ENCODE data around the gene HOXC10. TPM values are rescaled to one million over a fixed set of nuclear protein-coding genes. Genes with fewer than 3 reads are reported as not detected.

The HOXC10 gene
- total RNA-seq, 2 donors from 2014 or later, result not detected

DNA sequence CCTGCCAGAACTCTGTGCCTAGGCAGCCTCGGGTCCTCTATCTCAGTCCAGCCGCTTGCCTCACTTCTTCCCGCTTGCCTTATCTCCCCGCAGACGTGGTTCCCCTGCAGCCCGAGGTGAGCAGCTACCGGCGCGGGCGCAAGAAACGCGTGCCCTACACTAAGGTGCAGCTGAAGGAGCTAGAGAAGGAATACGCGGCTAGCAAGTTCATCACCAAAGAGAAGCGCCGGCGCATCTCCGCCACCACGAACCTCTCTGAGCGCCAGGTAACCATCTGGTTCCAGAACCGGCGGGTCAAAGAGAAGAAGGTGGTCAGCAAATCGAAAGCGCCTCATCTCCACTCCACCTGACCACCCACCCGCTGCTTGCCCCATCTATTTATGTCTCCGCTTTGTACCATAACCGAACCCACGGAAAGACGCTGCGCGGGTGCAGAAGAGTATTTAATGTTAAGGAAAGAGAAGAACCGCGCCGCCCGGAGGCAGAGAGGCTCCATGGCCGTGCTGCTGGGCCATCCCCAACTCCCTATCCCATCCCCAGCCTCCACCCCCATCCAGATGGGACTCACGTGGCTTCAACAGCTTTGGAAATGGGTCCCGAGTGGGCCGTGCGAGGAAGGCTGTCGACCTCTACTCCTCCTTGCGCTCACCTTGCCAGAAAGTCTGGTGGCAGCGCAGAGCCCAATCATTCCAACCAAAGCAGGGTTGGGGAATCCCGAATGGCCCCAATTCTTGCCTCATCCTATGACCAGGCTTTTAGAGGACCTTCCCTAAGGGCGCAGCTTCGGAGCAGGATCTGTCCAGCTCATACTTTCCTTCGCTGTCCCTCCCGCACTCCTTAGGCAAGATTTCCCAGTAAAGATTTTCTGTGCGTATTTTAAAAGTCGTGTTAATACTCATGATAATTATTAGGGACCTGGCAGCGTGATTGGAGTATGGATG is 39.8 kb upstream of the HOXC10 start:
- H3K27me3 Mint-ChIP-seq, result peaks cover 67 to 81% of the 10 kb centered on the region in 2 donors
- no peaks in the 10 kb centered on the region for H3K9me3 Mint-ChIP-seq
- peaks cover 2 to 4% of the 10 kb centered on the region in 2 donors for H3K4me1 Mint-ChIP-seq (ENCODE audit: low read depth in 2 of 2)
- H3K4me3 Mint-ChIP-seq, result no peak overlapping the region
- H3K27ac Mint-ChIP-seq, result no peak overlapping the region
- no peak for DNase-seq (ENCODE audit: low spot score)
- no peak for ATAC-seq
- no peaks in the 10 kb centered on the region for H3K36me3 Mint-ChIP-seq

DNA sequence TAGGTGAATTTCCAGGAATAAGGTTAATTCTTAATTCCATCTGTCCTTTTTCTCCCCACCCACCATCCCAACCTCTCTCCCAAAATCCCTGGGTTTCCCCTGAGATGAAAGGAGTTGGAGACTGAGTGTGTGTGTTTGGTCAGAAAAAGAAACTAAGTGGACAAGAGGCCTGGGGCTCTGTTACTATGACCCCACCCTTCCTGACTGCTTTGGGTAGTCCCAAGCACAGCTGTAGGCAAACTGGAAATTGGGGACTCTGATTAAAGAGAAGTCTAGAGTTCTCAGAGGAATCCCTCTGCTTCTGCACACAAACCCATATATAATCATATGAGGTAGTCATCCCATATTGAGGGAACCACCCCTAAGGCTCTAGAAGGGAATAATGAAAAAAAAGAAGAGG is 37.2 kb upstream of the HOXC10 start:
- Mint-ChIP-seq H3K27me3 (peaks cover 65 to 73% of the 10 kb centered on the region in 2 donors), H3K9me3 (no peaks in the 10 kb centered on the region), H3K27ac (no peak overlapping the region), H3K4me1 (ENCODE audit: low read depth in 2 of 2) (peaks cover 4 to 5% of the 10 kb centered on the region in 2 donors), H3K4me3 (no peak overlapping the region), H3K36me3 (no peaks in the 10 kb centered on the region)
- DNase-seq (ENCODE audit: low spot score) (no peak), ATAC-seq (no peak)

- H3K36me3 Mint-ChIP-seq, result peaks cover 5% of the 10 kb centered on the region
- H3K4me1 Mint-ChIP-seq (ENCODE audit: low read depth in 2 of 2), result peaks cover 9 to 10% of the 10 kb centered on the region in 2 donors
- H3K4me3 Mint-ChIP-seq, result no peak overlapping the region
These were observed 36.0 kb upstream of the HOXC10 start for GRCh38 chr12:53948650-53949593.

GRCh38 chr12:53949631-53950436 is 35.1 kb upstream of the HOXC10 start:
- Mint-ChIP-seq H3K27me3 (peaks cover 61 to 67% of the 10 kb centered on the region in 2 donors), H3K9me3 (no peaks in the 10 kb centered on the region), H3K27ac (no peak overlapping the region), H3K36me3 (peaks cover 5% of the 10 kb centered on the region), H3K4me3 (no peak overlapping the region), H3K4me1 (ENCODE audit: low read depth in 2 of 2) (peaks cover 9 to 12% of the 10 kb centered on the region in 2 donors)
- ATAC-seq, result no peak
- no peak for DNase-seq (ENCODE audit: low spot score)

More at GRCh38 chr12:53948650-53949593, 36.0 kb upstream of the HOXC10 start:
- Mint-ChIP-seq H3K9me3 (no peaks in the 10 kb centered on the region), H3K27ac (no peak overlapping the region), H3K27me3 (peaks cover 64 to 71% of the 10 kb centered on the region in 2 donors)
- ATAC-seq, result no peak
- DNase-seq (ENCODE audit: low spot score), result no peak

- Mint-ChIP-seq H3K4me1 (ENCODE audit: low read depth in 2 of 2) (peaks cover 9 to 12% of the 10 kb centered on the region in 2 donors), H3K4me3 (no peak overlapping the region), H3K36me3 (peaks cover 5% of the 10 kb centered on the region), H3K9me3 (no peaks in the 10 kb centered on the region), H3K27me3 (peaks cover 57 to 62% of the 10 kb centered on the region in 2 donors), H3K27ac (no peak overlapping the region)
- ATAC-seq (no peak), DNase-seq (ENCODE audit: low spot score) (no peak)
These were observed 34.5 kb upstream of the HOXC10 start for GRCh38 chr12:53950437-53950773.

DNA sequence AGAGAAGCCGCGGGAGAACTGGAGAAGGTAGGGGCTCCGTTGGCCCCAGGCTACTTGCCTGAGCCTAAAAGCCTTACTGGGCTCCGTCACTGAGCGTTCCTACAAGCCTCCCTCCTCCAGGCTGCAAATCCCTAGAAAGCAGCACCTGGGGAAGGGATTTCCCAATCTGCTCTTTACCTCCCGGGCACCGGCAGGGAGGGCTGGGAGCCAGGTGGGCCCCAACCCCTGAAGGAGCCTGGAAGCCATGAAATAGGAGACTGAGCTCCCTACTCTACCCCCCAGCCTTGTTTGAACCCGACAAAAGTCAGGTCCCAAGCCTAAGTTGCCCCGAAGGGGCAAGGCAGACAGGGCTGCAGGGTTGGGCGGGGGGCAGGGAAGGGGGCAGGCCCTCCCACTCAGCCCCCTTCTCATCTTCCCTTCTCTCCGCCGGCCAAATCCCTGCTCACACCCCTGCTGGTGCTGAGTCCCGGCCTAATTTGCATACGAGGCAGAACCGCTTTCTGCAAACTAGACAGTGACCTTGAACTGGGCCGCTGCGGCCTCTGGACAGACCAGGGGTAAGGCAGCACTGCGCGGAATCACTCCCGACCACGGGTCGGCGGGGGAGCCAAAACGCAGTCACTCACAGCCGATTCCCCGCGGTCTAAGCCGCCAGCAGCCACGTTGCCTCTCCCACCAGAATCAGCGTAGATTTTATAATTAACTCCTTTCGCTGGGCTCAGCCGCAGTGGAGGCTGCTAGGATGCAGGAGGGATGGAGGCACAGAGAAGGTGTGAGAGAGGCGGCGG is 34.0 kb upstream of the HOXC10 start:
- H3K4me3 Mint-ChIP-seq, result no peak overlapping the region
- no peaks in the 10 kb centered on the region for H3K9me3 Mint-ChIP-seq
- no peak overlapping the region for H3K27ac Mint-ChIP-seq
- no peak for DNase-seq (ENCODE audit: low spot score)
- H3K4me1 Mint-ChIP-seq (ENCODE audit: low read depth in 2 of 2), result peaks cover 10 to 16% of the 10 kb centered on the region in 2 donors
- ATAC-seq, result no peak
- peaks cover 56 to 62% of the 10 kb centered on the region in 2 donors for H3K27me3 Mint-ChIP-seq
- H3K36me3 Mint-ChIP-seq, result peaks cover 5% of the 10 kb centered on the region

GRCh38 chr12:53951577-53952334 is 33.2 kb upstream of the HOXC10 start:
- Mint-ChIP-seq H3K9me3 (no peaks in the 10 kb centered on the region), H3K36me3 (peaks cover 5% of the 10 kb centered on the region), H3K27me3 (peaks cover 53 to 62% of the 10 kb centered on the region in 2 donors), H3K4me3 (no peak overlapping the region), H3K4me1 (ENCODE audit: low read depth in 2 of 2) (peaks cover 16 to 21% of the 10 kb centered on the region in 2 donors), H3K27ac (no peak overlapping the region)
- DNase-seq (ENCODE audit: low spot score) (no peak), ATAC-seq (no peak)

DNA sequence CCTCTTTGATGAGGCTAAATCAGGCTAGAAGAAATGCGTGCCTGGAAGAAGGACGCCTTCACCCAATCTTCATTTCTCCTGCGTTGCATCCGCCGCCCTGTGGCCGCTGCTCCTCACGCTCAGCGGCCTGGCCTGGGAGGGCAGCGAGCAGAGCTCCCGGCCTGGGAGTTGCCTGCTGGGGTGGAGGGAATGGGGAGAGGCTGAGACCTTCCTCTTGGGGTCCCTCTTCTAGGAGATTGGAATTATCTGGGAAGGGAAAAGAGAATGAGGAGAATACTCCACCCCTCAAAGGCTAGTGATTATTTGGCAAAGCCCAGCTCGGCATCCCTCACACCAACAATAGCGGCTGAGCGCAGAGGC is 32.6 kb upstream of the HOXC10 start:
- Mint-ChIP-seq H3K9me3 (no peaks in the 10 kb centered on the region), H3K4me1 (ENCODE audit: low read depth in 2 of 2) (peaks cover 18 to 23% of the 10 kb centered on the region in 2 donors), H3K36me3 (peaks cover 5% of the 10 kb centered on the region), H3K27me3 (peaks cover 53 to 63% of the 10 kb centered on the region in 2 donors), H3K4me3 (no peak overlapping the region), H3K27ac (no peak overlapping the region)
- ATAC-seq, result no peak
- no peak for DNase-seq (ENCODE audit: low spot score)

DNA sequence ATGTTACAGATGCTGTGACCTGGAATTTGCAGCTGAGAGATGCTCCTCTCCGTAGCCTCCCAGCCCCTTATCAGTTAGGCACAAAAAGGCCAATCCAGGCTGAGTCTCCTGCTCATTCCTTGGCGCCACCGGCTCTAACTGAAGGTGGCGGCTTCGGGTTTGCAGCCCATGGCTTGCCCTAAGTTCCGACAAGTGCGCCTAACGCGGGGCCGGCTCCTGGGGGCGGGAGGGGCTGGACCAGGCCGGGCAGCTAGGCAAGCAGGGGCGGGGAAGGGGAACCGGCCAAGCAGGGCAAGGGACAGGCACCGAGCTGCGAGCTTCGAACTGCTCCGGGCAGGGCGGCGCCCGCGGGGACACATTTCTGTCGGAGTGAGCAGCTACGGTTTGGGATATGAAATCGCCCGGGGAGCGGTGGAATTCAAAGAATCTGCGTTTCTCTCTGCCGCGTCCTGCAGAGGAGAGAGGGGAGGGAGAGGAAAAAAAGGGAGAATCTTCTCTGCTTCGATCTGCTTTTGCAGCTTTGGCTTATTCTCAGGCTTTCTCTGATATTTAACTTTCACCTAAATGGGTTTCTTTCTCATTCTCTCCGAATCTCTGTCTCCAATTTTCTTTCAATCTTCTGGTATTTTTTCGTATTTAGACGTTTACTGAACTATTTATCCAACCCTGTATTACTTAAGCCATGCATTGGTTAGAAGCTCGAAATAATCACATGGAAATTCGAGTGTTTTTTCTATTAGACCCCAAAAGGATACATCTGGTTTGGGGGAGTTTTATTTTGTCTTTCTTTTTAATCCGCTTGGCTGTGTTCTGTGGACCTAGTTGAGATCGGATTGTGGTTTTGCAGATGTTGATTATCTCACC is 31.8 kb upstream of the HOXC10 start:
- Mint-ChIP-seq H3K4me3 (peak overlapping the region; percentile 32), H3K36me3 (peaks cover 5% of the 10 kb centered on the region), H3K9me3 (no peaks in the 10 kb centered on the region), H3K4me1 (ENCODE audit: low read depth in 2 of 2) (peaks cover 18 to 23% of the 10 kb centered on the region in 2 donors), H3K27ac (peak overlapping the region; percentile 40 to 41), H3K27me3 (peaks cover 55 to 64% of the 10 kb centered on the region in 2 donors)
- ATAC-seq (no peak), DNase-seq (ENCODE audit: low spot score) (no peak)

DNA sequence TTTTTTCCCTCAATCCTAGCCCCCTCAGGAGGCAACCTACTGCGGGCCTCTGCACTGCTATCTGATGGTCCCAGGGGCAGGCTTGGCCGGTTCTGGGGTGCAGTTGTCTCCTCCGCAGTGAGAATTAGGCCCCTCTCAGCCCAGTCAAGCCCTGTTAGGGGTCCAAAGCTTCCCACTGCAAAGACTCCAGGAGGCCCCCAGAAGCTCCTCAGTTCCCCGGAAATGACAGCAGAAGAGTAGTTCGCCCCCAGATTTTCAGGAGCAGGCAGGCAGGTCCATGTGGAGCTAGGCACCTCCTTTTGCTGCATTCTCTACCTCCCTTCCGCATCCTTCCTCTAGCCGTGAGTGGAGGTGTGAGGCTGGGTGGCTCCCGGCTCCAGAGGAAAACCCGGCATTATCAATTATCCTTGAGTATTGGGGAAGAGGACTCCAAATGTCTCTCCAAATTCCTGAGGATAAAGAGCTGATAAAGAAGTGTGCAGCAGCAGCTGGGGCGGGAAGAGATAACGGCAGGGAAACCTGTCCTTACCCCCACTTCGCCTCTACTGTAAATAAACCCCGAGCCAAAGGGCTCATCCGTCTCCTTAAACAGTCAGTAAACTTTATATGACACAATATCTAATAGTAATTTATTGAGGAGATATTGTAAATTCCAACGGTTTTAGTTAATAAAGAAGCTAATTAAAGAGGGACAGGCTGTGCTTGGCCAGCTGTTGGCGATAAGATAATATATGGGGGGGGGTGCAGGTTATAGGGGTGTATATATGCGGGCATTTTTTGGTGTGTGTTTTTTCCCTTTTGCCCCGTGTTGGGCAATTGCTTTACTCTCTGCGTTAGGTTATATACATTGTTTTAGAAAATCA is 30.9 kb upstream of the HOXC10 start:
- Mint-ChIP-seq H3K4me3 (no peak overlapping the region), H3K9me3 (no peaks in the 10 kb centered on the region), H3K27me3 (peaks cover 54 to 64% of the 10 kb centered on the region in 2 donors), H3K4me1 (ENCODE audit: low read depth in 2 of 2) (peaks cover 18 to 23% of the 10 kb centered on the region in 2 donors), H3K36me3 (peaks cover 5% of the 10 kb centered on the region), H3K27ac (peak overlapping the region; percentile 40 to 41)
- ATAC-seq (no peak), DNase-seq (ENCODE audit: low spot score) (no peak)

- Mint-ChIP-seq H3K27me3 (peaks cover 56 to 68% of the 10 kb centered on the region in 2 donors), H3K4me3 (no peak within 1 kb of the TSS), H3K9me3 (no peaks in the 10 kb centered on the region), H3K36me3 (peaks cover 5% of the 10 kb centered on the region), H3K4me1 (ENCODE audit: low read depth in 2 of 2) (peaks cover 18 to 23% of the 10 kb centered on the region in 2 donors), H3K27ac (peak within 1 kb of the TSS; percentile 40 to 41)
- ATAC-seq (no peak), DNase-seq (ENCODE audit: low spot score) (no peak)
These were observed 30.3 kb upstream of the HOXC10 start, which contains the start of gene HOXC12 for GRCh38 chr12:53954694-53955035. TSS of gene HOXC12 (plus strand) at chr12:53954903. CDS start at chr12:53954930, 27 bp downstream.
